Measurements from ENCODE around the gene PRUNE2.

- TF ChIP-seq CTCF (IDR thresholded peaks at IDR 0.05; ENCODE audit: insufficient read depth, low read length) (no peak), POLR2AphosphoS5 (IDR thresholded peaks at IDR 0.05; ENCODE audit: low read depth) (no peak), REST (IDR thresholded peaks at IDR 0.05; ENCODE audit: insufficient replicate concordance, low read depth) (no peak), GABPA (IDR thresholded peaks at IDR 0.05; ENCODE audit: low read depth) (no peak), SPI1 (IDR thresholded peaks at IDR 0.05; ENCODE audit: borderline replicate concordance, low read depth) (no peak)
Observed at GRCh38 chr9:76900884-76901440, 5.0 kb downstream of the PRUNE2 start.

Measured in HL-60 (cell line).